T-helper 1 cell (primary cell): ENCODE data around the gene KMT2B.

Source experiments
- DNase-seq, 5 donors: peaks; one replicate each; pipeline ENCODE4 v3.0.0-alpha.2; 2012 to 2020

Gene KMT2B

GRCh38 chr19:35725216-35725861, 7.5 kb downstream of the KMT2B start:
- no peak for DNase-seq

GRCh38 chr19:35727053-35727955, 9.5 kb downstream of the KMT2B start:
- no peak for DNase-seq

- no peak for DNase-seq
Observed at GRCh38 chr19:35727956-35728706, 10.3 kb downstream of the KMT2B start.

GRCh38 chr19:35729021-35729420, 11.2 kb downstream of the KMT2B start:
- DNase-seq: no peak

GRCh38 chr19:35729763-35730162, 12.0 kb downstream of the KMT2B start:
- no peak for DNase-seq

GRCh38 chr19:35730326-35730725, 12.5 kb downstream of the KMT2B start:
- DNase-seq: no peak

- DNase-seq: no peak
Observed at GRCh38 chr19:35731353-35731752, 13.6 kb downstream of the KMT2B start.

- no peak for DNase-seq
Observed at GRCh38 chr19:35731779-35732405, 14.1 kb downstream of the KMT2B start.

- no peak for DNase-seq
Observed at GRCh38 chr19:35732540-35733179, 14.9 kb downstream of the KMT2B start.

GRCh38 chr19:35733180-35734125, 15.7 kb downstream of the KMT2B start:
- DNase-seq: no peak

- no peak for DNase-seq
Observed at GRCh38 chr19:35734273-35734672, 16.5 kb downstream of the KMT2B start.

- DNase-seq: no peak
Observed at GRCh38 chr19:35734889-35735288, 17.1 kb downstream of the KMT2B start.

GRCh38 chr19:35736913-35737886, 19.4 kb downstream of the KMT2B start:
- no peak for DNase-seq

GRCh38 chr19:35738021-35738886, 20.5 kb downstream of the KMT2B start:
- no peak for DNase-seq

GRCh38 chr19:35738887-35739229, 21.1 kb downstream of the KMT2B start:
- DNase-seq: no peak

GRCh38 chr19:35739275-35740107, 21.7 kb downstream of the KMT2B start:
- DNase-seq: no peak

- DNase-seq: no peak
Observed at GRCh38 chr19:35740108-35740422, 22.3 kb downstream of the KMT2B start.
